ENCODE measurements around the gene SLC13A3.

GRCh38 chr20:46563170-46563859, 87.9 kb downstream of the SLC13A3 start:
- TF ChIP-seq CTCF (IDR thresholded peaks at IDR 0.05 in 4 of 5, conservative IDR thresholded peaks at IDR 0.05 in 1 of 5) (no peak), POLR2A (IDR thresholded peaks at IDR 0.05) (no peak)

Data from gastrocnemius medialis (tissue), 4 donors.